T-helper 17 cell (primary cell): ENCODE data around the gene HS3ST3A1. TPM values are rescaled to one million over a fixed set of nuclear protein-coding genes. Genes with fewer than 3 reads are reported as not detected.

Source experiments
- ATAC-seq: fragments of 150-1000 bp; cut with Tn5 transposase; 2 replicates; pipeline ENCODE4 v1.10.0; 2021; ENCODE audit warnings: mild to moderate bottlenecking, moderate library complexity
- DNase-seq, 3 donors: peaks; one replicate each; pipeline versions ENCODE4 v3.0.0 to v3.0.0-alpha.2; 2020 to 2021
- H3K9me3 ChIP-seq: one replicate; pipeline ENCODE4 v1.7.0; 2013; ENCODE audit warnings: low read length, mild to moderate bottlenecking; ENCODE audit not compliant: control insufficient read depth, poor library complexity, severe bottlenecking
- H3K27ac Mint-ChIP-seq: one replicate; pipeline ENCODE4 v1.8.0; 2022; ENCODE audit warnings: mild to moderate bottlenecking, moderate library complexity, mixed read lengths
- H3K27me3 Mint-ChIP-seq: one replicate; pipeline ENCODE4 v1.8.0; 2022; ENCODE audit warnings: mixed read lengths
- H3K36me3 Mint-ChIP-seq: one replicate; pipeline ENCODE4 v1.8.0; 2022; ENCODE audit warnings: low read depth, mixed read lengths
- H3K4me1 Mint-ChIP-seq: one replicate; pipeline ENCODE4 v1.8.0; 2022; ENCODE audit warnings: mild to moderate bottlenecking, mixed read lengths
- H3K4me3 Mint-ChIP-seq: one replicate; pipeline ENCODE4 v1.8.0; 2022; ENCODE audit warnings: mild to moderate bottlenecking, moderate library complexity, mixed read lengths
- total RNA-seq, 4 donors: library from RNA in 2 of 4; stranded (reverse) in 2 of 4; gene quantifications; one replicate each; pipeline ENCODE4 v1.2.3 and lab custom pipeline; 2022 to 2026

HS3ST3A1 gene
- total RNA-seq, 2 donors from 2014 or later: 1.4 TPM; not detected in 1

GRCh38 chr17:13478326-13478830 is 123.4 kb downstream of the HS3ST3A1 start:
- no peaks in the 10 kb centered on the region for H3K9me3 ChIP-seq
- no peak overlapping the region for H3K27ac Mint-ChIP-seq
- no peaks in the 10 kb centered on the region for H3K36me3 Mint-ChIP-seq
- ATAC-seq (no peak), DNase-seq (no peak)
- H3K4me3 Mint-ChIP-seq: no peak overlapping the region
- peaks cover 16% of the 10 kb centered on the region for H3K27me3 Mint-ChIP-seq
- no peaks in the 10 kb centered on the region for H3K4me1 Mint-ChIP-seq

GRCh38 chr17:13477180-13477611 is 124.5 kb downstream of the HS3ST3A1 start:
- H3K9me3 ChIP-seq: no peaks in the 10 kb centered on the region
- no peaks in the 10 kb centered on the region for H3K4me1 Mint-ChIP-seq
- ATAC-seq (no peak), DNase-seq (no peak)
- peaks cover 24% of the 10 kb centered on the region for H3K27me3 Mint-ChIP-seq
- no peak overlapping the region for H3K4me3 Mint-ChIP-seq
- H3K36me3 Mint-ChIP-seq: no peaks in the 10 kb centered on the region
- no peak overlapping the region for H3K27ac Mint-ChIP-seq

GRCh38 chr17:13476720-13477119 is 125.0 kb downstream of the HS3ST3A1 start:
- peaks cover 24% of the 10 kb centered on the region for H3K27me3 Mint-ChIP-seq
- no peak for ATAC-seq
- no peak overlapping the region for H3K27ac Mint-ChIP-seq

GRCh38 chr17:13475574-13476223 is 126.0 kb downstream of the HS3ST3A1 start:
- Mint-ChIP-seq H3K27me3 (peaks cover 24% of the 10 kb centered on the region), H3K27ac (no peak overlapping the region), H3K4me1 (no peaks in the 10 kb centered on the region), H3K4me3 (no peak overlapping the region), H3K36me3 (no peaks in the 10 kb centered on the region)
- no peak for ATAC-seq
- H3K9me3 ChIP-seq: no peaks in the 10 kb centered on the region
- DNase-seq: no peak

More at GRCh38 chr17:13476720-13477119, 125.0 kb downstream of the HS3ST3A1 start:
- Mint-ChIP-seq H3K4me3 (no peak overlapping the region), H3K4me1 (no peaks in the 10 kb centered on the region), H3K36me3 (no peaks in the 10 kb centered on the region)
- no peak for DNase-seq
- no peaks in the 10 kb centered on the region for H3K9me3 ChIP-seq

GRCh38 chr17:13474073-13474800 is 127.5 kb downstream of the HS3ST3A1 start:
- Mint-ChIP-seq H3K27me3 (peaks cover 24% of the 10 kb centered on the region), H3K4me3 (no peak overlapping the region), H3K36me3 (no peaks in the 10 kb centered on the region), H3K4me1 (no peaks in the 10 kb centered on the region), H3K27ac (no peak overlapping the region)
- DNase-seq (no peak), ATAC-seq (no peak)
- no peaks in the 10 kb centered on the region for H3K9me3 ChIP-seq

- Mint-ChIP-seq H3K27me3 (peaks cover 2% of the 10 kb centered on the region), H3K4me1 (no peaks in the 10 kb centered on the region), H3K36me3 (no peaks in the 10 kb centered on the region), H3K4me3 (no peak overlapping the region), H3K27ac (no peak overlapping the region)
- DNase-seq (no peak), ATAC-seq (no peak)
- H3K9me3 ChIP-seq: no peaks in the 10 kb centered on the region
Observed at GRCh38 chr17:13465678-13466077, 136.1 kb downstream of the HS3ST3A1 start.

GRCh38 chr17:13462673-13463124 is 139.0 kb downstream of the HS3ST3A1 start:
- Mint-ChIP-seq H3K36me3 (no peaks in the 10 kb centered on the region), H3K4me1 (no peaks in the 10 kb centered on the region), H3K4me3 (no peak overlapping the region), H3K27ac (no peak overlapping the region), H3K27me3 (peaks cover 12% of the 10 kb centered on the region)
- DNase-seq (no peak), ATAC-seq (no peak)
- no peaks in the 10 kb centered on the region for H3K9me3 ChIP-seq

- H3K27ac Mint-ChIP-seq: no peak overlapping the region
- no peaks in the 10 kb centered on the region for H3K9me3 ChIP-seq
- H3K4me1 Mint-ChIP-seq: no peaks in the 10 kb centered on the region
- H3K36me3 Mint-ChIP-seq: no peaks in the 10 kb centered on the region
- DNase-seq (no peak), ATAC-seq (no peak)
- H3K4me3 Mint-ChIP-seq: no peak overlapping the region
- peaks cover 12% of the 10 kb centered on the region for H3K27me3 Mint-ChIP-seq
Observed at GRCh38 chr17:13462146-13462545, 139.6 kb downstream of the HS3ST3A1 start.

GRCh38 chr17:13460261-13461000 is 141.3 kb downstream of the HS3ST3A1 start:
- Mint-ChIP-seq H3K27me3 (peaks cover 12% of the 10 kb centered on the region), H3K4me1 (no peaks in the 10 kb centered on the region), H3K4me3 (no peak overlapping the region), H3K36me3 (no peaks in the 10 kb centered on the region), H3K27ac (no peak overlapping the region)
- no peaks in the 10 kb centered on the region for H3K9me3 ChIP-seq
- DNase-seq (no peak), ATAC-seq (no peak)

GRCh38 chr17:13457783-13458182 is 143.9 kb downstream of the HS3ST3A1 start:
- H3K4me1 Mint-ChIP-seq: no peaks in the 10 kb centered on the region
- no peaks in the 10 kb centered on the region for H3K36me3 Mint-ChIP-seq
- ATAC-seq (no peak), DNase-seq (no peak)
- no peak overlapping the region for H3K4me3 Mint-ChIP-seq
- H3K27me3 Mint-ChIP-seq: peaks cover 17% of the 10 kb centered on the region
- H3K27ac Mint-ChIP-seq: no peak overlapping the region
- no peaks in the 10 kb centered on the region for H3K9me3 ChIP-seq
